Naive thymus-derived CD4-positive, alpha-beta T cell (primary cell): Measurements from ENCODE around the gene RPL27A. TPM values are rescaled to one million over a fixed set of nuclear protein-coding genes. Genes with fewer than 3 reads are reported as not detected.

Source experiments
- ATAC-seq: fragments of 150-1000 bp; cut with Tn5 transposase; 2 replicates; pipeline ENCODE4 v1.10.0; 2021; ENCODE audit warnings: mild to moderate bottlenecking, moderate library complexity
- CTCF ChIA-PET: fragments of 350-600 bp; sonication (Branson Sonifier 250); formaldehyde crosslinking; loops from one replicate; lab custom pipeline; 2021; ENCODE audit warnings: antibody characterized with exemption; lab: Charles Lee
- POLR2A ChIA-PET: fragments of 350-600 bp; sonication (Branson Sonifier 250); formaldehyde crosslinking; loops from one replicate; lab custom pipeline; 2021; ENCODE audit warnings: antibody characterized with exemption, inconsistent platforms; lab: Charles Lee
- DNase-seq, 9 donors: peaks; one replicate each; pipeline versions ENCODE4 v3.0.0 to v3.0.0-alpha.2; 2020 to 2022; ENCODE audit warnings: mixed read lengths in 1 of 9
- H3K27ac ChIP-seq: one replicate; pipeline ENCODE4 v1.7.0; 2013; ENCODE audit warnings: mild to moderate bottlenecking, low read depth, low read length, moderate library complexity
- H3K27me3 ChIP-seq, 2 donors: one replicate each; pipeline ENCODE4 v1.7.0; 2013; ENCODE audit warnings: low read length in 2 of 2, mild to moderate bottlenecking in 2 of 2, moderate library complexity in 2 of 2; ENCODE audit not compliant: control insufficient read depth in 2 of 2, insufficient read depth in 2 of 2
- H3K36me3 ChIP-seq, 3 experiments: 1 replicate in 2 of 3; 2 replicates in 1 of 3; pipeline ENCODE4 v1.7.0; 2013; ENCODE audit warnings: low read length in 3 of 3, mild to moderate bottlenecking in 3 of 3, moderate library complexity in 1 of 3; ENCODE audit not compliant: insufficient read depth in 3 of 3, control insufficient read depth in 2 of 3
- H3K4me1 ChIP-seq, 2 donors: one replicate each; pipeline ENCODE4 v1.7.0; 2013; ENCODE audit warnings: low read length in 2 of 2, mild to moderate bottlenecking in 2 of 2, moderate library complexity in 1 of 2; ENCODE audit not compliant: control insufficient read depth in 2 of 2, insufficient read depth in 2 of 2
- H3K4me3 ChIP-seq: 2 replicates; pipeline ENCODE4 v1.7.0; 2013; ENCODE audit warnings: mild to moderate bottlenecking, low read length
- H3K9me3 ChIP-seq, 3 experiments: 1 replicate in 2 of 3; 2 replicates in 1 of 3; pipeline ENCODE4 v1.7.0; 2013; ENCODE audit warnings: low read length in 3 of 3; ENCODE audit not compliant: control insufficient read depth in 2 of 3
- H3K27ac Mint-ChIP-seq, 9 donors: one replicate each; pipeline ENCODE4 v1.8.0; 2020 to 2022; ENCODE audit warnings: mixed read lengths in 9 of 9, mild to moderate bottlenecking in 8 of 9, moderate library complexity in 5 of 9, inconsistent platforms in 2 of 9
- H3K27me3 Mint-ChIP-seq, 5 donors: one replicate each; pipeline ENCODE4 v1.8.0; 2021 to 2022; ENCODE audit warnings: mixed read lengths in 5 of 5, mild to moderate bottlenecking in 1 of 5
- H3K36me3 Mint-ChIP-seq, 5 donors: one replicate each; pipeline ENCODE4 v1.8.0; 2020 to 2022; ENCODE audit warnings: mixed read lengths in 5 of 5, mild to moderate bottlenecking in 3 of 5, inconsistent platforms in 1 of 5
- H3K4me1 Mint-ChIP-seq, 7 donors: one replicate each; pipeline ENCODE4 v1.8.0; 2020 to 2022; ENCODE audit warnings: mixed read lengths in 7 of 7, mild to moderate bottlenecking in 3 of 7, inconsistent platforms in 1 of 7
- H3K4me3 Mint-ChIP-seq, 10 donors: one replicate each; pipeline ENCODE4 v1.8.0; 2020 to 2022; ENCODE audit warnings: mild to moderate bottlenecking in 10 of 10, mixed read lengths in 10 of 10, moderate library complexity in 6 of 10, inconsistent platforms in 2 of 10
- H3K9me3 Mint-ChIP-seq, 11 donors: one replicate each; pipeline ENCODE4 v1.8.0; 2020 to 2022; ENCODE audit warnings: mixed read lengths in 11 of 11, mild to moderate bottlenecking in 4 of 11, inconsistent platforms in 1 of 11, moderate library complexity in 1 of 11
- intact Hi-C, 2 donors: fragments of 100-400 bp; cut with micrococcal nuclease; formaldehyde crosslinking; loops; one replicate each; pipeline ENCODE4 v1.15.1; 2023
- polyA plus RNA-seq, 2 donors: library from polyadenylated mRNA; unstranded; fragments of 300-500 nt; fragmentation: Illumina TruSeq; gene quantifications; one replicate each; pipeline ENCODE4 v1.2.3, GENCODE V29; 2021
- total RNA-seq, 6 experiments: library from RNA in 5 of 6; stranded (reverse) in 5 of 6; gene quantifications; 1 replicate in 5 of 6; 2 replicates in 1 of 6; pipeline ENCODE4 v1.2.3 and lab custom pipeline; 2021 to 2026

Gene RPL27A
- total and polyA plus RNA-seq, 7 experiments from 2014 or later: 758 to 4,835 (median 1,675) TPM

DNA sequence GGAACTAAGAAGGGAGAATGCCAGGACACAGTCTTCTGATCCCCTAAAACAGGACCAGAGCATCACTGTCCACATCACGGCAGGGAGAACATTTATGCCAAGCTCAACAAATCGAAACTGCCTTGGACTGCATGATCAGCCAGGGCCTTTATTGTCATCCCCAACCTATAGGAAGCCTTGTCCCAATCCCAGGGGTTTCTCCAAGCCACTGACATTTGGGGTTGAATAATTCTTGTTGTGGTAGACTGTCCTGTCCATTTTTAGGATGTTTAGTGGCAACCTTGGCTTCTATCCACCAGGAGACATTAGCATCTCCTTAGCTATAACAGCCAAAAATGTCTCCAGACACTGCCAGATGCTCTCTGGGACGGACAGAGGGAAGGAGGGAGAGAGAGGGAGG lies 37.1 kb downstream of the RPL27A start:
- H3K4me3 ChIP-seq: no peak overlapping the region
- no peaks in the 10 kb centered on the region for H3K4me1 ChIP-seq
- H3K9me3 ChIP-seq: no peaks in the 10 kb centered on the region
- DNase-seq (no peak), ATAC-seq (no peak)
- no peak overlapping the region for H3K27ac Mint-ChIP-seq
- H3K36me3 Mint-ChIP-seq: no peaks in the 10 kb centered on the region
- peaks cover 0 to 1% (median 0%) of the 10 kb centered on the region in 11 donors for H3K9me3 Mint-ChIP-seq
- H3K4me1 Mint-ChIP-seq: peaks cover 0 to 6% (median 2%) of the 10 kb centered on the region in 7 donors
- H3K36me3 ChIP-seq: no peaks in the 10 kb centered on the region
- ChIA-PET POLR2A (no interaction called here), CTCF (interaction anchor here (0.7 kb wide), 1 partner anchor 81 kb away, joined by 3 read pairs; no protein-coding TSS in a partner anchor)
- no peaks in the 10 kb centered on the region for H3K27me3 ChIP-seq
- H3K27me3 Mint-ChIP-seq: peaks cover 0 to 15% (median 8%) of the 10 kb centered on the region in 5 donors
- intact Hi-C loops: no loop called here
- H3K4me3 Mint-ChIP-seq: no peak overlapping the region
- H3K27ac ChIP-seq: no peak overlapping the region

DNA sequence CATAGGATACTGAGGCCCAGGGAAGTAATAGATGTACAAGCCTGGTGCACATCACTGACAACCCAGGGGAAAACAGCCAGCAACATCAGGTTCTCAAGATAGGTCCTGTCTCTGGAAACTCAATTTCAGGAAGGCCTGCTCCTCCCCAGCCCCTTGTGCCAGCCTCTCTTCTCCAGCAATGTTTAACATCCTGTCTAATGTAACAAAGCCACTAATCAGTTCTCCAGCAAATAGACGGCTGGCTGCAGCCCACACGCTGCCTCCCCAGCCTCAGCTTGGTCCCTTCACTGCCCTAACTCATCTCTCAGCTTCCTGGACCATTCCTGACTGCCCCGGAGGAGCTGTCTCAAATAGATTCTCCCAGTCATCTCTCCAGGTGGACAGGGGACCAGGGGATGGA lies 37.8 kb downstream of the RPL27A start:
- Histone ChIP-seq H3K4me1 (no peaks in the 10 kb centered on the region), H3K27ac (no peak overlapping the region), H3K9me3 (no peaks in the 10 kb centered on the region), H3K4me3 (no peak overlapping the region), H3K36me3 (no peaks in the 10 kb centered on the region), H3K27me3 (no peaks in the 10 kb centered on the region)
- peaks cover 0 to 6% (median 2%) of the 10 kb centered on the region in 7 donors for H3K4me1 Mint-ChIP-seq
- intact Hi-C loops: no loop called here
- H3K9me3 Mint-ChIP-seq: peaks cover 0 to 1% (median 0%) of the 10 kb centered on the region in 11 donors
- POLR2A ChIA-PET: no interaction called here
- peaks cover 0 to 15% (median 8%) of the 10 kb centered on the region in 5 donors for H3K27me3 Mint-ChIP-seq
- H3K4me3 Mint-ChIP-seq: no peak overlapping the region
- no peaks in the 10 kb centered on the region for H3K36me3 Mint-ChIP-seq
- DNase-seq (no peak), ATAC-seq (no peak)
- CTCF ChIA-PET: interaction anchor here (0.7 kb wide), 1 partner anchor 81 kb away, joined by 3 read pairs; no protein-coding TSS in a partner anchor
- no peak overlapping the region for H3K27ac Mint-ChIP-seq

DNA sequence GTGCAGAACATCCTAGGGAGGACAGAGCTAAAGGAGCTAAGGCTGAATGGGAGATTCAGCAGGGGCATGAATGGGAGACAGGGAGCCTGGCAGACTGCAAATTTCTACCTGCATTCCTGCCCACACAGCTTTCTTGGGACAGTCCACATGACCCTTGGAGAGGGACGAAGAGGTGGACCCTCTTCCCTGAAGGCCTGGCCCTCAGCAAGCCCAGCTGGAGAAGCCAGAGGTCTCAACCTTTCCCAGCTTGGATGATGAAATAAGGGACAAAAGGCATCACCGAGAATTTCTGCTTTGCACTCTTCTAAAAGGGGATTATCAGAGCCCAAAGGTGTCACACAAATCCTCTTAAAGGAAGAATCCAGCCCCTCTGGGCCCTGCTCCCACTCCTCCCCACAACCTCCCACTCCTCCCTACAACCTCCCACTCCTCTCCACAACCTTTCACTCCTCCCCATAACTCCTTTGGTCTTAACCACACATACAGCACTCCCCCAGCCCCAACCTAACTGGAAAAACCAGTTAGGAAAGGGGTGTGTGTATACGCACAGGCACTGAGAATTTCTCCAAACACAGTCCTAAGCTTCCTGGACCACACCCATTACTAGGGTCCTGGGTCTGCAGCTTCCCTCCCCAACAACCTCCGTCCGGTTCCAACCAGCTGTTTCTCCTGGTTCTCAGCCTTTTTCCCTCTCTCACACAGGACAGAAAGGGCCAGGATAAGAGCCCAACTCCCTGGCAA lies 38.4 kb downstream of the RPL27A start:
- CTCF ChIA-PET: no interaction called here
- no peak overlapping the region for H3K27ac Mint-ChIP-seq

DNA sequence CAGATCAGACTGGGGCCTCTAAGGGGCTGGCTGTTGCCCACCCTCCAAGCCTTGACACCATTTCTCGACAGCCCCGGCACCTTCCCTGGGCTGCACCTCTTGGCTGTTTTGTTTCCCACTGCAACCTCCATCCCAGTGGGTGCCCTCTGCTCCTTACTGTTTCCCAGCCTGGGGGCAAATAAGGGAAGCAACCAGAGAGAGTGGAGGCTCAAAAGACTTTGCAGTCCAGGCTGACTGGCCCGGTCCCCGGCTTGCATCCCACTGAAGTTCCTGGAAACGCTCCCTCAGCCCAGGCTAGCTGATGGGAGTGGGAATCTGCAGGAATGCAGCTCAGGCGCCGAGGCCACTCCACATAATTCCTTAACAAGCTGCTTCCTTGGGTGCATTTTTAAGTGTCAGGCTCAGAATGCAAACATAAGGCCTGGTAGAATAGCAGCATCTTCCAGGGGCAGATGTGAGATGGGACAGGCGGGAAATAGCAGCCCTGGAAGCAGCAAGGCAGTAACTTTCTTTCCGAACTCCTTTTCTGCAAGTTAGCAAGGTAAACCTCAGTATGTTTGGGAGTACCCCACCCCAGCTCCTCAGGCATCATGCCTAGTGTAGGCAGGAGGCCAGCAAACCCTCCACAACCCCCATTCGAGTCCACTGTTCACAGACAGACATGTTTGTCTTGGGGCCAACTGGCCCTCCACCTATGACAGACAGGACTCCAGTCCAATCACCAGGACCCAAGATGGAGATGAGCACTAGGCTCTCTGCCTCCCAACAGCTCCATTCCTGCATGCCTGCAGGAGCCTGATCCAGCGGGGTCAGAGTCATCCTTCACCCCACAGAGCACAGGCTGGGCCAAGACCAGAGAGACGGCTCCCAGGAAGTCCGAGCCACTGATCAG lies 39.3 kb downstream of the RPL27A start:
- POLR2A ChIA-PET: no interaction called here
- CTCF ChIA-PET: no interaction called here
- no peak overlapping the region for H3K27ac Mint-ChIP-seq

More for the DNA sequence above, 38.4 kb downstream of the RPL27A start:
- DNase-seq (no peak), ATAC-seq (no peak)
- Histone ChIP-seq H3K27ac (no peak overlapping the region), H3K36me3 (no peaks in the 10 kb centered on the region), H3K27me3 (no peaks in the 10 kb centered on the region), H3K9me3 (no peaks in the 10 kb centered on the region), H3K4me1 (no peaks in the 10 kb centered on the region), H3K4me3 (no peak overlapping the region)
- H3K27me3 Mint-ChIP-seq: peaks cover 0 to 15% (median 8%) of the 10 kb centered on the region in 5 donors
- POLR2A ChIA-PET: no interaction called here
- H3K4me3 Mint-ChIP-seq: no peak overlapping the region
- intact Hi-C loops: no loop called here
- peaks cover 0 to 6% (median 2%) of the 10 kb centered on the region in 7 donors for H3K4me1 Mint-ChIP-seq
- H3K36me3 Mint-ChIP-seq: no peaks in the 10 kb centered on the region
- H3K9me3 Mint-ChIP-seq: peaks cover 0 to 1% (median 0%) of the 10 kb centered on the region in 11 donors

DNA sequence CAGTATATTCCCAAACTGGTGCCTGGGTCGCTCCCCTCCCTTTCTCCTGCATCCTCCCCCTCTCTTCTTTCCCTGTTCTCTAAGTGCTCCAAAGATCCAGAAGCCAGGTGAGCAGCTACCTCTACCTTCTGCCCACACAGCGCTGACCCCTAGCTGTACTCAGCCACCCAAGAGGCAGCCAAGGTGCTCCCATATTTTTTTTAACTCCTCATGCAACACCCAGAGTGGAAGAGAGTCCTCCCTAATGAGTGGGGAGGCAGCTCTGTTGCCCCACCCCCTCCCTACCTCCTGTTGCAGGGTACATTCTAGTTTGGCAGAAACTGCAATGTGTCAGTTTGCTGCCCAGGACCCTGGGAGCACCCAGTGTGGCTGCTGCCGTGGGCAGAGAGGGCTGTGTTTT lies 40.2 kb downstream of the RPL27A start:
- Mint-ChIP-seq H3K27me3 (peaks cover 0 to 15% (median 6%) of the 10 kb centered on the region in 5 donors), H3K9me3 (no peaks in the 10 kb centered on the region), H3K27ac (no peak overlapping the region), H3K4me1 (peaks cover 0 to under 1% (median 0%) of the 10 kb centered on the region in 7 donors), H3K36me3 (no peaks in the 10 kb centered on the region), H3K4me3 (no peak overlapping the region)
- H3K4me1 ChIP-seq: no peaks in the 10 kb centered on the region
- intact Hi-C loops: no loop called here
- DNase-seq (no peak), ATAC-seq (no peak)
- H3K9me3 ChIP-seq: no peaks in the 10 kb centered on the region
- H3K4me3 ChIP-seq: no peak overlapping the region
- no peaks in the 10 kb centered on the region for H3K27me3 ChIP-seq
- no peaks in the 10 kb centered on the region for H3K36me3 ChIP-seq
- H3K27ac ChIP-seq: no peak overlapping the region
- CTCF ChIA-PET: no interaction called here
- POLR2A ChIA-PET: no interaction called here

More for the DNA sequence above, 39.3 kb downstream of the RPL27A start:
- no peaks in the 10 kb centered on the region for H3K9me3 ChIP-seq
- H3K4me3 ChIP-seq: no peak overlapping the region
- H3K36me3 Mint-ChIP-seq: no peaks in the 10 kb centered on the region
- no peaks in the 10 kb centered on the region for H3K9me3 Mint-ChIP-seq
- no peaks in the 10 kb centered on the region for H3K4me1 ChIP-seq
- H3K27me3 ChIP-seq: no peaks in the 10 kb centered on the region
- H3K4me3 Mint-ChIP-seq: no peak overlapping the region
- peaks cover 0 to 15% (median 8%) of the 10 kb centered on the region in 5 donors for H3K27me3 Mint-ChIP-seq
- H3K27ac ChIP-seq: no peak overlapping the region
- intact Hi-C loops: no loop called here
- no peak for DNase-seq
- ATAC-seq: no peak
- no peaks in the 10 kb centered on the region for H3K36me3 ChIP-seq
- peaks cover 0 to 6% (median 2%) of the 10 kb centered on the region in 7 donors for H3K4me1 Mint-ChIP-seq

DNA sequence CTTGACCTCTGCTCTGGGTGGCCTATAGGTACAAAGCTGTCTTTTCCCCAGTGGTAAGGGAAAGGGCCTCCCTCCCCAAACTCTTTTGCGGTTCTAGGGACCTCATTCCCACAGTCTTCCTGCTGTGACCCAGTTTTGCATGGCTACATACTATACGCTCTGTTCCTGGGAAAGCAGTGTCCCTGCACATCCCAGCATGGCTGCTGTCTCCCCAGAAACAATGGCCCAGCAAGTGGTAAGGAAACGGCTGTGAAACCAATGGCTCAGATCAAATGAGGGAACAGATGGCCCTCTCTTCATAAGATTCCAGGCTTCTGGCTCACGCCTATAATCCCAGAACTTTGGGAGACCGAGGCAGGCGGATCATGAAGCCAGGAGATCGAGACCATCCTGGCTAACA lies 41.1 kb downstream of the RPL27A start:
- POLR2A ChIA-PET: no interaction called here
- ATAC-seq (no peak), DNase-seq (no peak)
- Mint-ChIP-seq H3K4me1 (no peaks in the 10 kb centered on the region), H3K4me3 (no peak overlapping the region), H3K36me3 (no peaks in the 10 kb centered on the region), H3K27ac (peak overlapping the region in 1 of 9 donors; percentile 10), H3K27me3 (peaks cover 0 to 15% (median 6%) of the 10 kb centered on the region in 5 donors), H3K9me3 (no peaks in the 10 kb centered on the region)
- no peaks in the 10 kb centered on the region for H3K4me1 ChIP-seq
- no peaks in the 10 kb centered on the region for H3K27me3 ChIP-seq
- intact Hi-C loops: no loop called here
- CTCF ChIA-PET: no interaction called here
- H3K4me3 ChIP-seq: no peak overlapping the region
- no peak overlapping the region for H3K27ac ChIP-seq
- no peaks in the 10 kb centered on the region for H3K9me3 ChIP-seq
- no peaks in the 10 kb centered on the region for H3K36me3 ChIP-seq
